ENCODE results near the gene ST6GALNAC5. TPM values are rescaled to one million over a fixed set of nuclear protein-coding genes. Genes with fewer than 3 reads are reported as not detected.
"Not testable (repeated sequence)": the region's sequence is repeated elsewhere in the genome, so short reads cannot be mapped to it uniquely, and the experiment has no call there.

The ST6GALNAC5 gene
- total RNA-seq, 1 experiment from 2014 or later = 0.24 TPM

- Histone ChIP-seq H2AFZ (no peak overlapping the region), H3K9me3 (ENCODE audit: insufficient read depth, low read depth) (no peaks in the 10 kb centered on the region), H3K4me1 (replicated peaks; ENCODE audit: insufficient read depth) (no peaks in the 10 kb centered on the region), H4K20me1 (ENCODE audit: insufficient read depth) (no peaks in the 10 kb centered on the region), H3K27ac (no peak overlapping the region), H3K79me2 (ENCODE audit: low read depth) (no peaks in the 10 kb centered on the region), H3K36me3 (ENCODE audit: low read depth) (no peaks in the 10 kb centered on the region), H3K4me3 (no peak overlapping the region), H3K27me3 (ENCODE audit: insufficient read depth, low read depth) (no peaks in the 10 kb centered on the region), H3K4me2 (no peak overlapping the region), H3K9me2 (ENCODE audit: insufficient read depth) (no peaks in the 10 kb centered on the region), H3F3A (ENCODE audit: insufficient read depth, low read depth) (no peaks in the 10 kb centered on the region)
- no peak for DNase-seq
- intact Hi-C loops (cut with micrococcal nuclease; ENCODE audit: unreplicated experiment) = no loop called here
- POLR2A ChIA-PET (ENCODE audit: unreplicated experiment) = no interaction called here
- BruUV-seq (replicated peaks) = no TSS peak
- CTCF ChIA-PET = no interaction called here
- TF ChIP-seq CTCF (conservative IDR thresholded peaks at IDR 0.05) (no peak), EZH2 (IDR thresholded peaks at IDR 0.05; ENCODE audit: low read depth) (no peak)
Observed at GRCh38 chr1:76959556-76959955, 92.3 kb downstream of the ST6GALNAC5 start.

- Histone ChIP-seq H3K27ac (no peak overlapping the region), H3K36me3 (ENCODE audit: low read depth) (no peaks in the 10 kb centered on the region), H3K9me3 (ENCODE audit: insufficient read depth, low read depth) (no peaks in the 10 kb centered on the region), H2AFZ (no peak overlapping the region), H3F3A (ENCODE audit: insufficient read depth, low read depth) (no peaks in the 10 kb centered on the region), H3K4me2 (no peak overlapping the region), H3K4me1 (replicated peaks; ENCODE audit: insufficient read depth) (no peaks in the 10 kb centered on the region), H3K4me3 (no peak overlapping the region), H3K27me3 (ENCODE audit: insufficient read depth, low read depth) (no peaks in the 10 kb centered on the region), H3K79me2 (ENCODE audit: low read depth) (no peaks in the 10 kb centered on the region), H3K9me2 (ENCODE audit: insufficient read depth) (no peaks in the 10 kb centered on the region), H4K20me1 (ENCODE audit: insufficient read depth) (no peaks in the 10 kb centered on the region)
- ChIA-PET CTCF (no interaction called here), POLR2A (ENCODE audit: unreplicated experiment) (no interaction called here)
- no peak for DNase-seq
- no TSS peak for BruUV-seq (replicated peaks)
- intact Hi-C loops (cut with micrococcal nuclease; ENCODE audit: unreplicated experiment) = no loop called here
- no peak for TF ChIP-seq CTCF (conservative IDR thresholded peaks at IDR 0.05)
- no peak for TF ChIP-seq EZH2 (IDR thresholded peaks at IDR 0.05; ENCODE audit: low read depth)
Observed at GRCh38 chr1:76961181-76961819, 94.0 kb downstream of the ST6GALNAC5 start.

- Histone ChIP-seq H3K4me3 (no peak overlapping the region), H3K4me2 (no peak overlapping the region), H3K36me3 (ENCODE audit: low read depth) (no peaks in the 10 kb centered on the region), H3K79me2 (ENCODE audit: low read depth) (no peaks in the 10 kb centered on the region), H3K27me3 (ENCODE audit: insufficient read depth, low read depth) (no peaks in the 10 kb centered on the region), H3K27ac (no peak overlapping the region), H4K20me1 (ENCODE audit: insufficient read depth) (no peaks in the 10 kb centered on the region), H3F3A (ENCODE audit: insufficient read depth, low read depth) (no peaks in the 10 kb centered on the region), H3K9me3 (ENCODE audit: insufficient read depth, low read depth) (no peaks in the 10 kb centered on the region), H3K9me2 (ENCODE audit: insufficient read depth) (no peaks in the 10 kb centered on the region), H2AFZ (no peak overlapping the region), H3K4me1 (replicated peaks; ENCODE audit: insufficient read depth) (no peaks in the 10 kb centered on the region)
- ChIA-PET POLR2A (ENCODE audit: unreplicated experiment) (no interaction called here), CTCF (no interaction called here)
- no peak for TF ChIP-seq CTCF (conservative IDR thresholded peaks at IDR 0.05)
- no TSS peak for BruUV-seq (replicated peaks)
- intact Hi-C loops (cut with micrococcal nuclease; ENCODE audit: unreplicated experiment) = no loop called here
- no peak for DNase-seq
Observed at GRCh38 chr1:76961820-76962207, 94.5 kb downstream of the ST6GALNAC5 start.

- peak in 1 of 2 experiments; percentile 24 for DNase-seq
- BruUV-seq (replicated peaks); CTCF ChIA-PET: not testable (repeated sequence)
Observed at GRCh38 chr1:76981267-76981666, 114.0 kb downstream of the ST6GALNAC5 start.

More at GRCh38 chr1:76981267-76981666, 114.0 kb downstream of the ST6GALNAC5 start:
- H3K4me1 ChIP-seq (replicated peaks; ENCODE audit: insufficient read depth); POLR2A ChIA-PET (ENCODE audit: unreplicated experiment); H3K4me3 ChIP-seq; H3K9me2 ChIP-seq (ENCODE audit: insufficient read depth); H2AFZ ChIP-seq; H4K20me1 ChIP-seq (ENCODE audit: insufficient read depth); H3K9me3 ChIP-seq (ENCODE audit: insufficient read depth, low read depth); H3K27me3 ChIP-seq (ENCODE audit: insufficient read depth, low read depth); intact Hi-C loops (cut with micrococcal nuclease; ENCODE audit: unreplicated experiment); H3K79me2 ChIP-seq (ENCODE audit: low read depth); H3K27ac ChIP-seq; H3K4me2 ChIP-seq; H3K36me3 ChIP-seq (ENCODE audit: low read depth); H3F3A ChIP-seq (ENCODE audit: insufficient read depth, low read depth): not testable (repeated sequence)
